HG03457 (cell line): ENCODE results near the gene PSMC3IP.
A peak's percentile ranks its signal among the peaks of the same experiment; 100 is the strongest.

Source experiments
- ATAC-seq: cut with Tn5 transposase; IDR thresholded peaks from one replicate; pipeline ENCODE4 v1.9.1; 2021; ENCODE audit warnings: moderate number of reproducible peaks; ENCODE audit not compliant: unreplicated experiment

Gene PSMC3IP

DNA sequence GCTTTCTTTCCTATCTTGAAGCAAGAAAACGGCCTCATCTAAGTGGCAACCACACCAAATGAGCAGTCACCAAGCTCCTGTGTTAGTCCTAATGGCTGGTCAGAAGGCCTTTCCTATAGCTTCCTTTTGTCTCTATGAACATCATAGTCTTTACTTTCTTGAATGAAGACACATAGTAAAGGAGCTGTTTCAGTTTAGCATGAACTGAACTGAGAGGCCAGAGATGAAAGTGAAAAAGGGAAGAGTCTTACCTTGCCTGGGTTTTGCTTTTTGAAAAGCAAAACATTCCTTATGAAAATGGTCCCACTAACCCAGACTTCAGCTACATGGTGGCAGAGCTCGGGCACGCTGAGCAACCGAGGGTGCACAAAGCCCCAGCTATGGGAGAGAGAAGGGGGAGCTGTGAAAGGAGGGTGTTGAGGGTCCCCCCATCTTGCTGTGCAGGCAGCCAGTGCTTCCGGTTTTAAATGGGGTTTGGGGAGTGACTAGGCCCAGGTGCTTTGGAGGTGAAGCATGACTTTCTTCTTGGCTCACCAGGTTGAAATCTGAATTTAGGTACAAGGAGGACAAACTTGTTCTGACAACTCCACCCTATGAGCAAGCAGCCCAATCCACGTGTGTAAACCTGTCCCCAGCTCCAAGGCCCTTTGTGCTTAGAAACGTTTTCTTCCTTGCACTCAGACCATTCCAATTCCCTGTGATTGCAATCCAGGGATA is 9.1 kb upstream of the PSMC3IP start:
- ATAC-seq = no peak

DNA sequence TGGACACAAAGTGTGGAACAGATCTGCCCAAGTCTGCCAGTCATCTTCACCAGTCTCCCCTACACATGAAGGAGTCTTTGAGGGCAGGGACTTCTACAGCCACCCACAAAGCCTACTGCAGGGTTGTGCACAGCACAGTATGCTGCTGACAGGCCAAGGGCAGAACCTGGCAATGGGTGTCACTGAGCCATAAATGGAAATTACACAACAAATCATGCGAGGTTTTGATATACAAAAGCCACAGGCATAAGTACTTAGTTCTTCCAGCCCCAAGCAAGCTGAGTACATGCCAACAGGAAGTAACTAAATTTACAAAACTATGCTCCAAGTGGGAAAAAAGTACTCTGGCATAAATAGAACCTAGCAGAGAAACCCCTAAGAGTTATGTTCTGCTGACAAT is 7.8 kb upstream of the PSMC3IP start:
- no peak for ATAC-seq

DNA sequence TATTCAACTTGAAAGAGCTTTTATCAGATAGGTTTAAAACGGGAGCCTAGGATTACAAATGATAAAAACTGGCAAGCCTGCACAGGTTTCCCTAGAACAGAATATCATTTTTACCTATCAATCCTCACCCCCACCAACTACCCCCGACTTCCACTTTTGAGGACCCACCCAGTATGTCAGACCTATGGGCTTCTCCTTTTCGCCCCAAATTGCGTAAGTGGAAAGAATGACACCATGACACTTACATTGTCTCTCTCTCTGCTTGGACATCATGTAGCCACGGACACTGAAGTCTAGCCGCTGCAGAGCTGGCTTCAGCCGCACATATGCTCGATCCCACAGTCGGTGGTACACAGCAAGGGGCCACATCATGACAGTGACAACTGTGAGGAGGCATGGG is 7.4 kb upstream of the PSMC3IP start:
- ATAC-seq = no peak

DNA sequence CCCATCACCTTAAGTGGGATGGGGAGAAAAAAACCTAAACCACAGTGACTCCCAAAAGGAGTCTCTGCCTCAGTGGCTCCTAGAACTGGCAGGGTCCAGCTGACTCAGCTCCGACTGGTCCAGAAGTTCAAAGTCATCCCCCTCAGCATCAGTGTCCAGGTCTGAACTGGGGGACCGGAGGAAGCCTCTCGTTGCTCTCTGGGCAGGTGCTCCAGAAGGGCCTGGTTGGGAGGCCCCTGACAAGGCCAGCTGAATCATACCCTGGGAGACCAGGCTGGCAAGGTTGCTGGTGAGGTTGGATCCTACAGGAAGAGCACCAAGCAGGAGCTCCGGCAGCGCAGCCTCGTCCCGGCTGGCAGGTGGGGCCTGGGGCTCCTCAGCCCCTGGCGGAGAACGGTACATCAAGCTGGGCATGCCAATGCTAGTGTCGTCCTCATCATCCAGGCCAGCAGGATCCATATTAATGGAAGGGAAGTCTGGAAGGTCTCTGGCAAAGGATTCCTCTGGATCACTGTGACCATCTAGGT is 4.3 kb upstream of the PSMC3IP start:
- no peak for ATAC-seq

DNA sequence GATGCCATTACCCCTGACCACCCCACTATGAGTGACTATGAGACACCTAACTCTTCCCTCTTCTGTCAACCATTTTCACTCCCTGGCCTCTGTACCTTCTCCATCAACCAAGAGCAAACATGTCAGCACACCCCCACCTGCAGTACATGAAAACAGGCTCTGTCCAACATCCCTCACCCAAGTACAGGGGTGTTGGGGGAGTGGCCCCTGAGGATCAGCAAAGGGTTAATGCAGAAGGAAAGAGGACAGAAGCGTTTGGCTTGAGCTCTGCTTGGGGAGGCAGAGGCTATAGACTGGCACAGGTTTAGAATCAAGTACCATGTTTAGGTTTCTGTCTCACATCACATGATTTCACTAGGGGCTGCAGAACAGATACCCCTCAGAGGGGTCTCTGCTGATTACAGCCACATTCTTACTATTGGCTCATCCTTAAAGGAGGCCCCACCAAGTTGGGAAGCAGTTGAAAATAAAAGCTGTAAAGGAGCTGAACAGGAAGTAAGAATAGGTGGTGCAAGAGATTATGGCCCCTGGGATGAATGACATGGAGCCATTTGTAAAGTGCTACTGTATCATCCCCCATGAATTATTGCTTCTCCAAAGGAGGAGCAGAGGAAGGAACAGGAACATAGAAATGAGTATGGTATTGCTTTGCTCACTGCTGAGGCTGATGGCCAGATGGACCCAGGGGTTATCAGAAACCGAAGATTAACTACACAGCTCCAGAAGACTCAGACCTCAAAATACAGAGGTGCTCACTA is 2.4 kb upstream of the PSMC3IP start:
- no peak for ATAC-seq

DNA sequence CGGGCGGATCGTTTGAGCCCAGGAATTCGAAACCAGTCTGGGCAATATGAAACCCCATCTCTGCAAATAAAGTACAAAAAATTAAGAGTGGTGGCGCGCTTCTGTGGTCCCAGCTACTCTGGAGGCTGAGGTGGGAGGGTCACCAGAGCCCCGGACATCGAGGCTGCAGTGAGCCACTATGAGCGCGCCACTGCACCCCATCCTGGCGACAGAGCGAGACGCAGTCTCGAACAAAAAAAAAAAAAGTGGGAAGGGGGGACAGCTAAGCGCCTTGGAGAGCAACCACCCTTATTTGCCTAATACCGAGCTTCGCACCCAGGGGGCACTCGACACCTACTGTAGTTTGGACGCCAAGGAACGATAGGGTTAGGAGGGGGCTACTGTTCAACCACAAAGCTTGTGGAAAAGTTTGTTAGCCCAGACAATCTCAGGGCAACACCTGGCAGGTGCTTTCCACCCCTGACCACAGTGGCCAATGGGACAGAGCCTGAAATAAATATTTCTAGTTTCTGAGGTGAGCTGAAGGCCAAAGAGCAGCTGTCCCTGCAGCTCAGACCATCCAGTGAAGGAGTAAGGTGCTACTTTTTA is 847 bp upstream of the PSMC3IP start:
- peak; percentile 44 for ATAC-seq

DNA sequence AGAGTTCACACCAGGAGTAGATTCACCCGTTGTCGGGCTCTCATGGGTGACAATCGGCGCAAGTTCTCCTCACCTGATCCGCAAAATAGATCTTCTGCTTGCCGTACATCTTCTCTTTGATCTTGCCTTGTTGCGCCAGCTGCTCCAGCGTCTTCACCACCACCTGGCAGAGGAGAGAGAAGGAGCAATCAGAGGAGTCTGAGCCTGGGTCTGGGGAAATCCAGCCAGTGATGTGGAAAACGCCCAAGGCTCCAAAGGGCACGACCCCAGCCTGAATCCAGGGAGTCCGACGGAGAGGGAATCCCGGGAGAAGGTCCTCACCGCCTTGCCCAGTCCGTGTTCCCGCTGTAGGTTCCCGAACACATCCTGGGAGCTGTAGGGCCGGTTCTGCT is 393 bp downstream of the PSMC3IP start:
- peak; percentile 3 for ATAC-seq

DNA sequence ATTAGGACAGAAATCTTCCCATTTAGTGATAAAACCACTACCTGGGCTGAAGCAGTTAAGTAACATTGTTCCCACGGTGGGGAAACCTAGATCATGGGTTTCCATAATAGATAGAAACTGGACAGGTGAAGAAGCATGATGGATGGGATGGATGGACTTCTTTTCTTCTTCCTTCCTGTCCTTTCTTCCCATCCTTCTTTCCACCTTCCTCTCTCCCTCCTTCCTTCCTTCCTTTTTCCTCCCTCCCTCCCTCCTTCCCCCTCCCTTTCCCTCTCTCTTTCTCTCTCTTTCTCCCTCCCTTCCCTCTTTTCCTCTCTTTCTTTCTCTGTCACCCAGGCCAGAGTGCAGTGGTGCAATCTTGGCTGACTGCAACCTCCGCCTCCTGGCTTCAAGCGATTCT is 3.1 kb downstream of the PSMC3IP start:
- no peak for ATAC-seq

DNA sequence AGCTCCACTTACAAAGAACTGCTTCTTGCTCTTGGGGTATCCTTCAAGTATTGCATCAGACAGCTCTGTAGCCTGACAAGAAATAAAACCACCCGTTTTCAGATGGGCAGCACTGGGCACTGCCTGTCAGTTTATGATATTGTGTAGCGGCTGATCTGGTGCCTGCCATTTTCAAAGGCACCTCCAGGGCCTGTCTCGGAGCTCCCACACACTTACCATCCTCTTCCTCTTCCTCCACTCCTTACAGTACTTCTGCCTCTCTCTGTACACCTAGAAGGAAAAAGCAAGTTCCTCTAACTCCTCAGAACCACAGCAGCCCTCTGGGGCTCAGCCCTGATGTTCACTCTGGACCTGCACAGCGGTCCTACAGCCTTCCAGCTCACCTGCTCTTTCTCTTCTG is 4.4 kb downstream of the PSMC3IP start:
- ATAC-seq = no peak

DNA sequence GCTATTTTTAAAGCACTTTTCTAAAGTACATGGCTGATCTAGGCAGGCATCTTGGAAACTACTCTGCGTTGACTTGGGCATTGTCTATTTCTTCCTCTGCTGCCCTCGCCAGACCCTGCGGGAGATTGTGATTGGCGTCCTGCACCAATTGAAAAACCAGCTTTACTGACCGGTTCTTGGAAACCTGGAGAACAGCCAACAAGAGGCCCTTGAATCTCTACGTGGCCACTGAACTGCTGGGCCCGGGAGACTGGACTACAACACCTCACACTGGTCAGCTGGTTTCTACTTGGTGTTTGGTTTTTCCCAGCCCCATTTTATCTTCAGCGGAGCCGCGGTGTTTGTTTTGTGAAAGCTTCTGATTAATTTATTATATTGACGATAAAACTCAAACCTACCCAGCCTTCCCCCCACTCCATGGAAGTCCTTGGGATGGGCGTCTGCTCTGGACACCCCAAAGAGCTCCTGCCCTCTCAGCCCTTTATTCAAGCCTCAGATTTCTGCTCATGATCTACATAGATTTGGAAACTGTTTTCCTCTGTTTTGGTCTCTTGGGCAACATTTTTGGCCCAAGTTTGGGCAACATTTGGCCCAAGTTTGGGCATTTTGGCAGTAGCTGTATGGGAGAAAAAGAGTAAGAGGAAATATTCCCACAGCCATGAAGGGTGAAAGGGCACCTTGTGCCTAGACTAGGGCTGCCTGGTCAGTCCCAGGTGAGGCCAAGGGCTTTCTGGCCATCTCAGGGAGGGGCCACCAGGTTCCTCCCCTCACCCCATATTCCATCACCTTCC is 5.9 kb downstream of the PSMC3IP start:
- no peak for ATAC-seq

DNA sequence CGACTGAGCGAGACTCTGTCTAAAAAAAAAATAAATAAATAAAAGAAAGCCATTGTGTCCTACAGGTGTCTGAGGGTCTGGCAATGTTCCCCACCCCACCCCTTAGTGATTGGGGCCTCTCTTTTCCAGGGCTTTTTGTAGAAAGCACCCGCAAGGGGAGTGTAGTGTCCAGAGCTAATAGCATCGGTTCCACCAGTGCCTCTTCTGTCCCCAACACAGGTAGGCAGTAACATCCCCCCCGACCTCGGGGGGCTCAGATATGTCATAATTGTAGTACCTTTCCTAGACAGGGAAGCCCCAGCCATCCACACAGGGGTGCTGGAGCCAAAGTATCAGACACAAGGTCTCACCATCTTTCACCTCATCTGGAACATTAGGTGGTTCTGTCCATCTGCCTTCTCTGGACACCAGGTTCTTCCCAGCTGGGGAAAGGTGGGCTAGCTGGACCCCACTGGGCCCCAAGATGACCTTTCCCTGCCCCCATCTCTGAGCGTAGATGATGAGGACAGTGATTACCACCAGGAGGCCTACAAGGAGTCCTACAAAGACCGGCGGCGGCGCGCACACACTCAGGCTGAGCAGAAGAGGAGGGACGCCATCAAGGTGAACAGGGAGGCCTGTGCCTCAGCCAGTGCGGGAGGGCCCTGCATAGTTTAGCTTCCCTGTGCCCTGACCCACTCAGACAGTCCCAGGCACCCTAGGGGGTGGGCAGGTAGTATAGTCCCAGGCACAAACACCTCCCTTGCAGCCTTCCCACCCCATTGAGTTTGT is 9.0 kb downstream of the PSMC3IP start:
- no peak for ATAC-seq

DNA sequence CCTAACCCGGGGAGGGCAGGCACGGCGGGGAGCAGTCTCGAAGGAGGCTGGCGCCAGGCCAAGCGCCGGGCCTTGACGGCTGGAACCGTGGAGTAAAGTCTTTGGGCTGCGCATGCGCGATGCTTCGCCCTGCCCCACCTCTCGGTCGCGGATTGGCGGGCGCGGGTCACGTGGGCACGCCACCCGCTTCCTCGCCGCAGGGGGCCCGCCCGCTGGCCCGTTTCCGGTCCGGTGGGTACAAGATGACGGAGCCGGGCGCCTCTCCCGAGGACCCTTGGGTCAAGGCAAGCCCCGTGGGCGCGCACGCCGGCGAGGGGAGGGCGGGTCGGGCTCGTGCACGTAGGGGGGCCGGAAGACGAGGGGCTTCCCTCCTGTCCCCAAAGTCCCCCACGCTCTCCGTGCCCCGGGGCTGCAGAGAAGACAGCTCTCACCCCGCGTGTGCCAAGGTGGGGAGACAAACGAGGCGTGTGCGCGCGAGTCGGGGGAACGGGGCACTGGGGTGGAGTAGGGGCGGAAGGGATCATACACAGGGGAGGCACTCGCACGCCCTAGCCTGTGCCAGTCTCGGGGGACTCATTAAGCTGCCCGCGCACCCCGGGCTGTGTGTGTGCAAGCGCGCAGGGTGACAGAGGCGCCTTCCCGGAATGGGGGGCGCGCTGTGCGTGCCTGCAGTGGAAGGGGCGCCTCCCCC is 10.5 kb downstream of the PSMC3IP start, which contains the start of gene MLX:
Gene MLX (plus strand): TSS at position 218 of the 691 bp plus-strand sequence. CDS start 25 bp downstream, at position 243.
- no peak for ATAC-seq

DNA sequence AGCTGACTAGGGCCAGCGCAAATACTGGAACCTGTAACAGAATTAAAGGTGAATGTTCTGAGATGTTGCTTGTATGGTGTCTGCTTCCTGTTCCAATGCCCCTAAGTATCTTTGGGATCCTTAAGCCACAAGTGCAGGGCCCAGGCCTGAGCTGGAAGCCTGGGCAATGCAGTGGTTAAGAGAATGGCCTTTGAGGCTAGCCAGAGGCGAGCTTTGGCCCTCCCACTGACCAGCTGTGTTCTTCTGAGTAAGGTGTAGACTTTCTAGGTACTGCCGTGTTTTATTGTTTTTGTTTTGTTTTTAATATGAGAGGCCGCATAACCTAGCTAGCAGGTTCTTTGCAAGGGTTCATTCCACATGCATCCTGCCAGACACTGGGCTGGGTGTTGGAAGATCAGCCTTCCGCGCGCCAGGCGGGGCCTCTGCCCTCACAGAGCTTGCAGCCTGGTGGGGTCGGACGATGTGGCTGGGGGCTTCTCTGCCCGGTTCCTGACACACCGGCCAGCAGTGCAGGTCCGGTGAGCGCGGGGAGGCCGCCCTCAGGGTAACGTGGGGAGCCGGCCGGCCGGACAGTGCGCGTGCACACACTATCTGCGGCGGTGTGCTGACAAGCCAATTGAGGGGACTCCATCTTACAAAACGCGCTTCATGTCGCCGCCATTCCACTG is 11.2 kb downstream of the PSMC3IP start:
- no peak for ATAC-seq

DNA sequence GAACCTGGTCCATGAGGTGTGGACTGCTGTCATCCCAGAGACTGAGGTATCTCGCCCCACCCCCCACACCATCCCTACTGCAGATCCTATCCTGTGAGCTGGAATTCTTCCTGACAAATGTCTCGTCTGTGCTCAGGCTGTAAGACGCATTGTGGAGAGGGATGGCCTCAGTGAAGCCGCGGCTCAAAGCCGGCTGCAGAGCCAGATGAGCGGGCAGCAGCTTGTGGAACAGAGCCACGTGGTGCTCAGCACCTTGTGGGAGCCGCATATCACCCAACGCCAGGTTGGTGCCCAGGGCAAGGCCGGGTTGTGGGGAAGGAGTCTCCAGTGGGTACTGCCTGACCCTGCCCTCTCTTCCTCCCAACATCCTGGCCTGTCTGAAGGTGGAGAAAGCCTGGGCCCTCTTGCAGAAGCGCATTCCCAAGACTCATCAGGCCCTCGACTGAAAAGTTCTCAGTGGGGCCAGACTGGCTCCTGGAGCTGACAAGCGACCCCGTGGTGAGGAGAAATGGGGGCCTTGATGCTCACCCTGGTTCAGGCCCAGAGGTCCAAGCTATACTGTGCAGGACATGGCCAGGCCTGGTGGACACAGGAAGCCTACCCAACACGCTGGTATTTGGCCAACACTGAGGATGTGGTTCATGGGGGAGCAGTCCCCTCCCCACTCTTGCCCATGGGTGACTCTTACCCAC is 11.9 kb downstream of the PSMC3IP start:
- ATAC-seq = no peak

DNA sequence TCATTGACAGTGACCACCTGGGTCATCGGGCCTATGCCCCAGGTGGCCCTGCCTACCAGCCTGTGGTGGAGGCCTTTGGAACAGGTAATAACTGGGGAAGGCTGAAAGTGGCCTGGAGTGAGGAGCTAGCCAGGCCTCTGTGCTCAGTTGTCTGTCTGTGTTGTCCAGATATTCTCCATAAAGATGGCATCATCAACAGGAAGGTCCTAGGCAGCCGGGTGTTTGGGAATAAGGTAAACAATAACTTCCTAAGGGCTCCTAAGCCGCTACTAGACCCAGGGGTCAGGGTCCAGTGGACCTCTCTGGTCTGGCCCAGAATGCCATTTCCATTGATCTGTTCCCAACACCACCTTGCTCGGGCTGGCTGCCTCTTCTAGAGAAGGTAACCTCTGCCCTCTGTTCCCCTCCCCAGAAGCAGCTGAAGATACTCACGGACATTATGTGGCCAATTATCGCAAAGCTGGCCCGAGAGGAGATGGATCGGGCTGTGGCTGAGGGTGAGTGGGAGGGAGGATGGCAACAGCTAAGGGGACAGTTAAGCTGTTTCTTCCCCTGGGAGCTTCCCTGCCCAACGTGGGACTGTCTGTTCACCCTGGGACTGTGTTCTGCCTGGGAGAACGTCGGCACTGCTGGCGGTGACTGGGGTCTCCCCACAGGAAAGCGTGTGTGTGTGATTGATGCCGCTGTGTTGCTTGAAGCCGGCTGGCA is 12.6 kb downstream of the PSMC3IP start:
- no peak for ATAC-seq

DNA sequence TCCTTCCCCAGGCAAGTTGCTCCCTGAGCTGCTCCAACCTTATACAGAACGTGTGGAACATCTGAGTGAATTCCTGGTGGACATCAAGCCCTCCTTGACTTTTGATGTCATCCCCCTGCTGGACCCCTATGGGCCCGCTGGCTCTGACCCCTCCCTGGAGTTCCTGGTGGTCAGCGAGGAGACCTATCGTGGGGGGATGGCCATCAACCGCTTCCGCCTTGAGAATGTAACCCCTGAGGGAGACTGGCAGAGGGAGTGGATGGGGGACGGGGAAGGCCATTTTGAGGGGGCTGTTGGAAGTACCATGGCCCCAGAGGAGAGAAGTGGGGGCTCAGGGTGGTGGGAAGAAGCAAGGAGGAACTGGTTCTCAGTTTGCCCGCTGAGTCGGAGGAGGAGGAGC is 13.6 kb downstream of the PSMC3IP start:
- ATAC-seq = no peak

DNA sequence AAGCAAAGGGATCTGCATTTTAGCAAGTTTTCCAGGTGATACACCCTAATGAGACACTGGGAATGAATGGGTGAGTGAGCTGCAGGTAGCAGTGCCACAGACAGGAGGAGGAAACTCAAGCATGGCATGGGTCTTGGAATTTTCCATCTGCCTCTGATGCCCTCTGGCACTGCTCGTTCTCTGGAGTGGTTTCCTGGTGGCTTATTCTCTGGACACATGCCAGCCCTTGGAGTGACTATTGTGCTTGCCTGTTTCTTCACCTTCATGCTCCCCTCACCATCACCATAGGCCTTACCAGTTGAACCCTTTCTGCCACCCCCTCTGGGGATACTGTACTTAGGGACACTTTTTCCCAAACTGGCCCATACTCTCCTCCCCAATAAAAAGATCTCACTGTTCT is 14.0 kb downstream of the PSMC3IP start:
- no peak for ATAC-seq

DNA sequence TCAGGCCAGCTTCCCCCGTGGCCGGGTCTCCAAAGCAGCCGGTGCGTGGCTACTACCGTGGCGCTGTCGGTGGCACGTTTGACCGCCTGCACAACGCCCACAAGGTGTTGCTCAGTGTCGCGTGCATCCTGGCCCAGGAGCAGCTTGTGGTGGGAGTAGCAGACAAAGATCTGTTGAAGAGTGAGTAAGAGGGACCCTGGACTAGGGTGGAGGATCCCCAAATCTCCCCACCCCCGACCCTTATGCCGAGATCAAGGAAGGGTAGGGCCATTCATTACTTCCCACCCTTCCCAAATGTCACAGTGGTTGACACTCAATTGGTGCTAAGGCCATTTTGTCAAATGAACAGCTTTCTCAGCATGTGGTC is 14.4 kb downstream of the PSMC3IP start:
- ATAC-seq = no peak
